Measurements from ENCODE around the gene PDE4D. TPM values are rescaled to one million over a fixed set of nuclear protein-coding genes. Genes with fewer than 3 reads are reported as not detected.

Gene PDE4D
- total and polyA plus RNA-seq, 2 donors (not counting 1 experiment from before 2014, with no cell fraction given), result 14.9 to 171 TPM

- H3K4me2 ChIP-seq (replicated peaks; ENCODE audit: low read depth, low read length, poor library complexity, severe bottlenecking), result no peak overlapping the region
- no peaks in the 10 kb centered on the region for H3K79me2 ChIP-seq (ENCODE audit: control insufficient read depth, insufficient read depth, low read length)
- no peaks in the 10 kb centered on the region for H3K4me1 Mint-ChIP-seq
- H3K27me3 Mint-ChIP-seq, result no peaks in the 10 kb centered on the region
- ChIA-PET POLR2A (no interaction called here), CTCF (interaction anchor here (1.0 kb wide), 1 partner anchor 840 kb away, joined by 3 read pairs; no protein-coding TSS in a partner anchor)
- H3K36me3 ChIP-seq (replicated peaks in 1 of 2; ENCODE audit: control extremely low read depth in 1 of 2, control insufficient read depth in 1 of 2, extremely low read depth in 1 of 2, insufficient read depth in 2 of 2, low read length in 1 of 2), result no peaks in the 10 kb centered on the region
- intact Hi-C loops (cut with micrococcal nuclease), result no loop called here
- ATAC-seq (ENCODE audit: low read depth), result no peak
- H3K9ac ChIP-seq (ENCODE audit: low read length), result no peak overlapping the region
- no peaks in the 10 kb centered on the region for H3K4me1 ChIP-seq (ENCODE audit: control insufficient read depth in 2 of 2, insufficient read depth in 2 of 2, low read length in 2 of 2)
- H3K4me3 ChIP-seq (ENCODE audit: control extremely low read depth in 1 of 5, extremely low read depth in 1 of 5, insufficient read depth in 1 of 5, low read depth in 2 of 5, low read length in 4 of 5), result no peak overlapping the region
- H3K27me3 ChIP-seq (replicated peaks in 1 of 4; ENCODE audit: control extremely low read depth in 1 of 4, control insufficient read depth in 3 of 4, insufficient read depth in 4 of 4, low read length in 3 of 4), result no peaks in the 10 kb centered on the region
- TF ChIP-seq CTCF (IDR thresholded peaks at IDR 0.05) (no peak), EZH2 (IDR thresholded peaks at IDR 0.05; ENCODE audit: borderline replicate concordance, insufficient read depth, low read depth, low read length, poor library complexity, severe bottlenecking) (no peak)
- no peak overlapping the region for H2AFZ ChIP-seq (ENCODE audit: insufficient read depth, low read depth, low read length, poor library complexity, severe bottlenecking)
- DNase-seq, result no peak
- no peak overlapping the region for H3K27ac Mint-ChIP-seq
- H3K9me3 ChIP-seq (ENCODE audit: control extremely low read depth in 1 of 3, control insufficient read depth in 2 of 3, insufficient read depth in 1 of 3, low read length in 2 of 3), result no peaks in the 10 kb centered on the region
- no CpG with 5 or more reads among the region's 2 CpGs for WGBS (ENCODE audit: insufficient coverage)
- no peak overlapping the region for H3K27ac ChIP-seq (ENCODE audit: low read length in 2 of 2)
- no peaks in the 10 kb centered on the region for H3K9me3 Mint-ChIP-seq (ENCODE audit: insufficient read depth)
- no peaks in the 10 kb centered on the region for H4K20me1 ChIP-seq (ENCODE audit: control insufficient read depth, insufficient read depth, low read length, poor library complexity, severe bottlenecking)
- H3K4me3 Mint-ChIP-seq, result no peak overlapping the region
These were observed 922.8 kb downstream of the PDE4D start for GRCh38 chr5:58970766-58971165.

GRCh38 chr5:58969795-58970194 is 923.7 kb downstream of the PDE4D start:
- ATAC-seq (ENCODE audit: low read depth) (no peak), DNase-seq (no peak)
- H3K9me3 ChIP-seq (ENCODE audit: control extremely low read depth in 1 of 3, control insufficient read depth in 2 of 3, insufficient read depth in 1 of 3, low read length in 2 of 3), result no peaks in the 10 kb centered on the region
- H3K4me2 ChIP-seq (replicated peaks; ENCODE audit: low read depth, low read length, poor library complexity, severe bottlenecking), result no peak overlapping the region
- Mint-ChIP-seq H3K9me3 (ENCODE audit: insufficient read depth) (no peaks in the 10 kb centered on the region), H3K4me1 (no peaks in the 10 kb centered on the region), H3K4me3 (no peak overlapping the region), H3K27me3 (no peaks in the 10 kb centered on the region), H3K27ac (no peak overlapping the region)
- TF ChIP-seq EZH2 (IDR thresholded peaks at IDR 0.05; ENCODE audit: borderline replicate concordance, insufficient read depth, low read depth, low read length, poor library complexity, severe bottlenecking) (no peak), CTCF (IDR thresholded peaks at IDR 0.05) (no peak)
- ChIA-PET POLR2A (no interaction called here), CTCF (no interaction called here)
- no peaks in the 10 kb centered on the region for H3K79me2 ChIP-seq (ENCODE audit: control insufficient read depth, insufficient read depth, low read length)
- no peak overlapping the region for H3K4me3 ChIP-seq (ENCODE audit: control extremely low read depth in 1 of 5, extremely low read depth in 1 of 5, insufficient read depth in 1 of 5, low read depth in 2 of 5, low read length in 4 of 5)
- intact Hi-C loops (cut with micrococcal nuclease), result no loop called here
- no peaks in the 10 kb centered on the region for H3K4me1 ChIP-seq (ENCODE audit: control insufficient read depth in 2 of 2, insufficient read depth in 2 of 2, low read length in 2 of 2)
- H3K27me3 ChIP-seq (replicated peaks in 1 of 4; ENCODE audit: control extremely low read depth in 1 of 4, control insufficient read depth in 3 of 4, insufficient read depth in 4 of 4, low read length in 3 of 4), result no peaks in the 10 kb centered on the region
- H4K20me1 ChIP-seq (ENCODE audit: control insufficient read depth, insufficient read depth, low read length, poor library complexity, severe bottlenecking), result no peaks in the 10 kb centered on the region
- no peak overlapping the region for H3K27ac ChIP-seq (ENCODE audit: low read length in 2 of 2)
- WGBS (ENCODE audit: insufficient coverage), result no CpG with 5 or more reads among the region's 2 CpGs
- no peak overlapping the region for H3K9ac ChIP-seq (ENCODE audit: low read length)
- H3K36me3 ChIP-seq (replicated peaks in 1 of 2; ENCODE audit: control extremely low read depth in 1 of 2, control insufficient read depth in 1 of 2, extremely low read depth in 1 of 2, insufficient read depth in 2 of 2, low read length in 1 of 2), result no peaks in the 10 kb centered on the region
- no peak overlapping the region for H2AFZ ChIP-seq (ENCODE audit: insufficient read depth, low read depth, low read length, poor library complexity, severe bottlenecking)
